Retinal pigment epithelial cell (primary cell): ENCODE measurements around the gene CTIF.

ENCODE experiments used
- DNase-seq: peaks from one replicate; pipeline ENCODE4 v3.0.0-alpha.2; 2010; ENCODE audit warnings: low read depth
- H3K4me3 ChIP-seq: 2 replicates; pipeline ENCODE4 v1.5.1; 2011; ENCODE audit warnings: mild to moderate bottlenecking, low read length, control low read depth, moderate library complexity
- TF ChIP-seq, protein P1 (sequence below): conservative IDR thresholded peaks from 2 replicates; pipeline ENCODE4 v1.5.1; 2011; ENCODE audit warnings: low read depth, low read length, control low read depth, inconsistent platforms

Gene CTIF

DNA sequence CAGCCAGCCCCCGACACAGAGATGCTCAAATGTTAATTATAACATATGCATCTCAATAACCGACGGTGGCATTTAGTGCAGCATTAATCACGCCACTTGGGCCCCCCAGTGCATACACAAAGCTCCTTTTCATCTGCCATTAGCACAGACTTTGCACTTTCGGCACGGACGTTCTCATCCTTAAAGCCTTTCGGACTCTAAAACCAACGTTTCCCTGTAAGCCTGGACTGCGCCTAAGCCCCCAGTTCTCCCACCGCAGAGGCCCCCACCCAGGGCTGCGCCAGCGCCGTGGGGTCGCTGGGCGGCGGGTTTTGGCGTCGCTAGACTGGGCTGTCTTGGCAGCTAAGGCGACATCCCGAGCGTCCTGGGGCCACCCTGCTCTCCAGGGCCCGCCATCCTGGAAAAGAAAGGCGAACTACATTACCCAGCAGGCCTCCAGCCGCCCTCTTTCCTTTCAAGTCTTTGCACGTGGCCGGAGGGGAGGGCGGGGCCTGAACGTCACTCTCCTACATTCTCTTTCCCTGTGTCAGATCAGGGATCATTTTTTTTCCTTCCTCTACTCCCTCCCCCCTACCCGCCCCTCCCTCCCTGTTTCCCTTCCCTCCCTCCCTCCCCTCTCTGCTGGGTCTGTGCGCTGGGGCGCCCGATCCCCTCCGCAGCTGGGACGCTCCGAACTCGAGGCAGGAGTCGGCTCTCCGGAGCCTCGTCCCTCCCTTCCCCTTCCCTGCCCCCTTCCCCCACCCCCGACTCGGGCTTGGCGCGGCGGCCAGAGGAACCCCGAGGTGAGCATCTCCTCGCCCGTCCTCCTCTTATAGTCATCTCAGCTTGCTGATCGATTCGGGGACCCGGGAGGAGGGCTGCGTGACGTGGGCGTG lies at the start of gene CTIF:
Gene CTIF (plus strand): TSS at position 501 of the 875 bp plus-strand sequence. CDS start 80,535 bp downstream, outside the sequence.
- TF ChIP-seq, protein P1, sequence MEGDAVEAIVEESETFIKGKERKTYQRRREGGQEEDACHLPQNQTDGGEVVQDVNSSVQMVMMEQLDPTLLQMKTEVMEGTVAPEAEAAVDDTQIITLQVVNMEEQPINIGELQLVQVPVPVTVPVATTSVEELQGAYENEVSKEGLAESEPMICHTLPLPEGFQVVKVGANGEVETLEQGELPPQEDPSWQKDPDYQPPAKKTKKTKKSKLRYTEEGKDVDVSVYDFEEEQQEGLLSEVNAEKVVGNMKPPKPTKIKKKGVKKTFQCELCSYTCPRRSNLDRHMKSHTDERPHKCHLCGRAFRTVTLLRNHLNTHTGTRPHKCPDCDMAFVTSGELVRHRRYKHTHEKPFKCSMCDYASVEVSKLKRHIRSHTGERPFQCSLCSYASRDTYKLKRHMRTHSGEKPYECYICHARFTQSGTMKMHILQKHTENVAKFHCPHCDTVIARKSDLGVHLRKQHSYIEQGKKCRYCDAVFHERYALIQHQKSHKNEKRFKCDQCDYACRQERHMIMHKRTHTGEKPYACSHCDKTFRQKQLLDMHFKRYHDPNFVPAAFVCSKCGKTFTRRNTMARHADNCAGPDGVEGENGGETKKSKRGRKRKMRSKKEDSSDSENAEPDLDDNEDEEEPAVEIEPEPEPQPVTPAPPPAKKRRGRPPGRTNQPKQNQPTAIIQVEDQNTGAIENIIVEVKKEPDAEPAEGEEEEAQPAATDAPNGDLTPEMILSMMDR = no peak

DNA sequence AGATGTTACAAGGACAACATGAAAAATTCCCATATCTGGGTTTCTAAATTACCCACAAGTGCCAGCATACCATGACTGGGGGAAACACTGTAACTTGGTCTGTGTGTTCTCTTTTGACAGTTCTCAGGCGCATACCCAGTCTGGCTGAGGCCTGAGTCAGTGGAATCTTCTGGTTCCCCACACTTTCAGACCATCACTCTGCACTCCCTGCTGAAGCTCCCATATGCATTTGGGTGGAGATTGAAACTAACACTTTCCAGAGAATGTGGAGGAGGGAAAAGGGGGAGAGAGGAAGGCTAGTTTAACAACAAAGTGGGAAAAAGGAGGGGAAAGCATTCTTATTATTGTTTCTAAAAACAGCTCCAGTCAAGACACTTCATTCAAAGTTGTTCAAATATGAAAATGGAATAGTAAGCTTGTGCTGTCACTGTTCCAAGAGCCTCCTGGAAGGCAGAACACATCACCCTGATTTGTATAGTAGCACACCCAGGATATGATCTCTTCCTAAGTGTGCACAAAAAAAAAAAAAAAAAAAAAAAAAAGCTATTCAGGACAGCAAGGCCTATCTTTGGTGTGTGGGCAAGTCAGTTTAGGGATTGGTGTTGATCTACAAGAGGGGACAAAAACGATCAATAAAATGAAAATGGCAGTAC lies 48.1 kb upstream of the CTIF start:
- no peak for DNase-seq
- TF ChIP-seq, protein P1 = no peak
- H3K4me3 ChIP-seq = no peak overlapping the region

More for the DNA sequence above, at the start of gene CTIF:
- peak; percentile 85 for DNase-seq
- H3K4me3 ChIP-seq = peak within 1 kb of the TSS; percentile 85

DNA sequence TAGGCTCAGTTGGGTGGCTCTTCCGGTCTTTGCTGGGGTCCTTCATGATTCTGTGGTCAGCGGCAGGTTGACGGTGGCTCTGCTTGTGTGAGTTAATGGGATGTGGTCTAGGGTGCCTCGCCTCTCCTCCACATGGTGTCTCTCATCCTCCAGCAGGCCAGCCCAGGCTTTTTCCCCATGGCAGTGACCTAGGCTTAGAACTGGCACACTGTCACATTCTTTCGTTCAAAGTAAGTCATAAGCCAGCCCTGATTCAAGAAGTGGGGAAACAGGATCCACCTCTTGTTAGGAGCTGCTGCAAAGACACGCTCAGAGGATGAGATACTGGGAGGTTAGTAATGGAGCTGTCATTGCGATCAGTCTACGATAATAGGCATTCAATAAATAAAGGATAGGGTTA lies 46.0 kb upstream of the CTIF start:
- TF ChIP-seq, protein P1 = no peak
- no peak for DNase-seq
- H3K4me3 ChIP-seq = no peak overlapping the region

DNA sequence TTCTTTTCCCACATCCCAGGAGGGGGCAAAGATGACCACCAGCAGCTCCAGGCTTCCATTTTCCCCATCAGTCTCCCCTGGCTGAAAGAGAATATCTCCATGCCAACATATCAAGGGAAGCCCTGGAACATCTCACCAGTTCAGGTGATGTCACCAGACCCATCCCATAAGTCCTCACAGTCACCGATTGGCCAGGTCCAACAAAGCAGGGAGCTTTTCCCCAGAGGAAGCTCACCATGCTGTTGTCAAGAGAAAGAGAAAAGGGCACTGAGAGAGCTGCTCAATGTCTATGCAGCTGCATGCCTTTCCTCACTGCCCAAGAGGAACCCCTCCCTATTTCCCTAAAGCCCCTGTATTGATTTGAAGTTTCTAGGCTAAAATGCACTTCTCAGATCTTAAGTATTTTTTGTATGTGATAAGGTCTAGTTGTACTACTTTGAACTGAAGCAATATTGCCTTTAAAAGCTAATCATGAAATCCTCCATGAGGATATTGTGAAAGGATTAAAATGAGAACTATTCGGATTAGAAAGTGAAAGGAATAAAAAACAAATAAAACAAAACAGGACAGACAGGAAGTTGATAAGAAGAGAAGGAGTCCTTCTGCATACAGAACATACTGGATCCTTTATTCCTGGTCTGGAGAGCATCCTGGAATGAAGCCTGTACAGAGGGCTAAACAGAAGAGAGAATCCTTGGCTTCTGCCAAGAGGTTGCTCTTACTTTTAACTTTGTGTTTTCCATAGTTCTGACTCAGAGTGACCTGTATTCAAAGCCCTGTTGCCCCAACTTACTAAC lies 45.2 kb upstream of the CTIF start:
- TF ChIP-seq, protein P1 = no peak
- no peak overlapping the region for H3K4me3 ChIP-seq
- no peak for DNase-seq

DNA sequence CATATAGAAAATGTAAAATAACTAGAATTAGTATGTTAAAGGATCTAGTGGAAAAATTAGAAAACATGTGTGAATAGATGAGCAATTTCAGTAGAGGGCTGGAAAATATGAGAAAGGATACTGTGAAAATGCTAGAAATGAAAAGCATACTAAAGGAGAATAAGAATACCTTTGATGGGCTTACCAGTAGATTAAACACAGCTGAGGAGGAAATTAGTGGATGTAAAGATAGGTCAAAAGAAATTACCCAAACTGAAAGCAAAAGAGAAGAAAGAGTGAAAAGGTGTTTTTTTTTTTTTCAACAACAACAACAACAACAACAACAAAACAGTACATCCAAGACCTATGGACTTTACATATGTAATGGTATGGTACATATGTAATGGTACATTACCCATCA lies 41.0 kb upstream of the CTIF start:
- DNase-seq = no peak
- no peak overlapping the region for H3K4me3 ChIP-seq
- TF ChIP-seq, protein P1 = no peak

DNA sequence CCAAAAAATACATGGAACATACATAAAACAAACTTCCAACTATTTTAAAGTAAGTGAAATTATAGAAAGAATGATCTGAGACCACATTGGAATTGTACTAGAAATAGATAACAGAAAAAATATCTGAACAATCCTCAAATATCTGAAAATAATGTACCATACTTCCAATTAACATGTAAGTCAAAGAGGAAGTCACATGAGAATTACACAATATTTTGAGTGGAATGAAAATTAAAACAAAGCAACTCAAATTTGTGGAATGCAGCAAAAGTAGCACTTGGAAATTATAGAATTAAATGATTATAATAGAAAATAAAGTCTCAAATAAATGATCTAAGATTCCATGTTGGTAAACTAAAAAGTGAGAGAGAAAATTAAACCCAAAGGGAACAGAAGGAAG lies 38.3 kb upstream of the CTIF start:
- no peak for DNase-seq
- no peak overlapping the region for H3K4me3 ChIP-seq
- TF ChIP-seq, protein P1 = no peak
